ENCODE measurements around the gene GAS7. TPM values are rescaled to one million over a fixed set of nuclear protein-coding genes. Genes with fewer than 3 reads are reported as not detected.

GAS7 gene
- total and polyA plus RNA-seq, 2 experiments from 2014 or later, result 1.9 to 10.7 TPM

GRCh38 chr17:10031127-10031526 lies 167.3 kb downstream of the GAS7 start:
- H3K27me3 ChIP-seq (ENCODE audit: insufficient read depth), result no peaks in the 10 kb centered on the region
- no peak overlapping the region for H3K4me3 ChIP-seq
- H3K9me2 ChIP-seq (ENCODE audit: insufficient read depth), result no peaks in the 10 kb centered on the region
- H3K36me3 ChIP-seq (ENCODE audit: insufficient read depth), result no peaks in the 10 kb centered on the region
- H3K4me1 ChIP-seq (ENCODE audit: insufficient read depth), result peaks cover 5% of the 10 kb centered on the region
- H3K4me2 ChIP-seq, result no peak overlapping the region
- no peaks in the 10 kb centered on the region for H3K9me3 Mint-ChIP-seq
- H4K20me1 ChIP-seq (replicated peaks; ENCODE audit: insufficient read depth), result no peaks in the 10 kb centered on the region
- no peaks in the 10 kb centered on the region for H3K36me3 Mint-ChIP-seq (ENCODE audit: low read depth)
- H3F3A ChIP-seq (replicated peaks; ENCODE audit: low read depth), result no peaks in the 10 kb centered on the region
- no peak overlapping the region for H2AFZ ChIP-seq
- TF ChIP-seq ETS1 (IDR thresholded peaks at IDR 0.05), result no peak
- TF ChIP-seq CTCF (conservative IDR thresholded peaks at IDR 0.05; ENCODE audit: low read depth in 2 of 2), result no peak
- no peak for TF ChIP-seq ZNF114 (CRISPR knock-in tag; IDR thresholded peaks at IDR 0.05)
- TF ChIP-seq REST (IDR thresholded peaks at IDR 0.05; ENCODE audit: unreplicated experiment), result no peak
- no peak for TF ChIP-seq POLR2AphosphoS5 (IDR thresholded peaks at IDR 0.05; ENCODE audit: low read depth)
- no peak for TF ChIP-seq JUNB (IDR thresholded peaks at IDR 0.05; ENCODE audit: unreplicated experiment)
- TF ChIP-seq EZH2 (IDR thresholded peaks at IDR 0.05; ENCODE audit: low read depth, unreplicated experiment), result no peak
- no peak overlapping the region for H3K27ac Mint-ChIP-seq
- H3K79me2 ChIP-seq (replicated peaks; ENCODE audit: insufficient read depth), result no peaks in the 10 kb centered on the region
- DNase-seq (ENCODE audit: low spot score) (no peak), ATAC-seq (no peak)
- peaks cover 31% of the 10 kb centered on the region for H3K4me1 Mint-ChIP-seq
- H3K4me3 Mint-ChIP-seq, result no peak overlapping the region
- H3K27me3 Mint-ChIP-seq (ENCODE audit: insufficient read depth, low read depth, poor library complexity), result peaks cover 4% of the 10 kb centered on the region
- H3K27ac ChIP-seq (ENCODE audit: low read depth), result no peak overlapping the region

- peaks cover 8% of the 10 kb centered on the region for H3K27me3 Mint-ChIP-seq (ENCODE audit: insufficient read depth, low read depth, poor library complexity)
- Histone ChIP-seq H3K4me2 (no peak overlapping the region), H4K20me1 (replicated peaks; ENCODE audit: insufficient read depth) (no peaks in the 10 kb centered on the region), H3F3A (replicated peaks; ENCODE audit: low read depth) (no peaks in the 10 kb centered on the region), H3K9me2 (ENCODE audit: insufficient read depth) (no peaks in the 10 kb centered on the region), H3K4me3 (no peak overlapping the region), H3K4me1 (ENCODE audit: insufficient read depth) (peaks cover 5% of the 10 kb centered on the region), H3K79me2 (replicated peaks; ENCODE audit: insufficient read depth) (no peaks in the 10 kb centered on the region), H3K27ac (ENCODE audit: low read depth) (no peak overlapping the region), H3K27me3 (ENCODE audit: insufficient read depth) (no peaks in the 10 kb centered on the region), H3K36me3 (ENCODE audit: insufficient read depth) (no peaks in the 10 kb centered on the region), H2AFZ (no peak overlapping the region)
- ATAC-seq (no peak), DNase-seq (ENCODE audit: low spot score) (no peak)
- H3K27ac Mint-ChIP-seq, result no peak overlapping the region
- peaks cover 34% of the 10 kb centered on the region for H3K4me1 Mint-ChIP-seq
- no peaks in the 10 kb centered on the region for H3K9me3 Mint-ChIP-seq
- no peak overlapping the region for H3K4me3 Mint-ChIP-seq
- no peaks in the 10 kb centered on the region; the same call in 2 of the 3 replicates for H3K36me3 Mint-ChIP-seq (ENCODE audit: low read depth)
- TF ChIP-seq REST (IDR thresholded peaks at IDR 0.05; ENCODE audit: unreplicated experiment) (no peak), ETS1 (IDR thresholded peaks at IDR 0.05) (no peak), CTCF (conservative IDR thresholded peaks at IDR 0.05; ENCODE audit: low read depth in 2 of 2) (no peak), ZNF114 (CRISPR knock-in tag; IDR thresholded peaks at IDR 0.05) (no peak), STAT1 (IDR thresholded peaks at IDR 0.05; ENCODE audit: unreplicated experiment) (no peak), NANOG (IDR thresholded peaks at IDR 0.05; ENCODE audit: borderline replicate concordance) (no peak), EZH2phosphoT487 (IDR thresholded peaks at IDR 0.05; ENCODE audit: unreplicated experiment) (no peak), CREB1 (CRISPR knock-in tag; IDR thresholded peaks at IDR 0.05; ENCODE audit: low read depth) (no peak)
These were observed 169.3 kb downstream of the GAS7 start for GRCh38 chr17:10029129-10029528.
